Measurements from ENCODE around the gene CD68.

GRCh38 chr17:7589204-7589868, 9.9 kb downstream of the CD68 start:
- TF ChIP-seq CTCF (IDR thresholded peaks at IDR 0.05) (peak; percentile 72 to 93 (median 80)), POLR2A (IDR thresholded peaks at IDR 0.05) (no peak)
